HL-60/S4 treated with phorbol 12-myristate 13-acetate at 8.2 ng/mL for 4 days and 3 days (cell line): ENCODE measurements around the gene GREM1.

ENCODE experiments used
- in situ Hi-C: fragments of 300-500 bp; cut with MboI; formaldehyde crosslinking; loops from 2 replicates; pipeline ENCODE4 v1.15.0; 2022; ENCODE audit warnings: low sequenced_read_pairs

Gene GREM1

DNA sequence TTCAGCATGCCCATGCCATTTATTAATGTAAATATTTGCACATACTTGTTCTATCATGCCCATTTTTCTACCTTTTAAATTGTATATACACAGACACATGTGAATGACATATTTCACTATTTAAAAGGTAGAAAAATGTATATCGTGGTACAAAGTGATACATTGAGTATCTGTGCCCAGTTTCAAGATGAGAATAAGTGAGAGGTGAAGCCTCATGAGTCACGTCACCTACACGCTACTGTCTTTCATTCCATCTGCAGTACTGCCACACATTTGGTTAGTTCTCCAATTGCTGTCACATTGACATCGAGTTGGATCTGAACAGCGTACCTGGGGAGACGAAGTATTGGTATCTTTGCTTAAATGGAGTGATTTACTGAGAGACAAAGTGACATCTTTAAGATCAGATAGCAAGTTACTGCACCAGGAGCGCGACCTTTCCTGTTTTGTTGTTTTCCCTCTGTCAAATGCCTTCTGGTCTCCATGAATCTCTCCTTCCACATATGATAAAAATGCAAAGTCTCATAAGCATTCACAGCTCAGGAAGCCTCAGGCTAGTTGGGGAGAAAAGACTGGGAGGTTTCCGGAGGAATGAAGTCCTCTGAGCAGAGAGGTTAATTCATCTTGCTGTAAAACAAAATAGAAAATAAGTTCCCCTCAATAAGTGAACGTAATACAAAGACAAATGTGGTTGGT lies 12.0 kb downstream of the GREM1 start:
- in situ Hi-C loops: no loop called here

GRCh38 chr15:32730677-32731654 lies 13.2 kb downstream of the GREM1 start:
- in situ Hi-C loops: no loop called here

DNA sequence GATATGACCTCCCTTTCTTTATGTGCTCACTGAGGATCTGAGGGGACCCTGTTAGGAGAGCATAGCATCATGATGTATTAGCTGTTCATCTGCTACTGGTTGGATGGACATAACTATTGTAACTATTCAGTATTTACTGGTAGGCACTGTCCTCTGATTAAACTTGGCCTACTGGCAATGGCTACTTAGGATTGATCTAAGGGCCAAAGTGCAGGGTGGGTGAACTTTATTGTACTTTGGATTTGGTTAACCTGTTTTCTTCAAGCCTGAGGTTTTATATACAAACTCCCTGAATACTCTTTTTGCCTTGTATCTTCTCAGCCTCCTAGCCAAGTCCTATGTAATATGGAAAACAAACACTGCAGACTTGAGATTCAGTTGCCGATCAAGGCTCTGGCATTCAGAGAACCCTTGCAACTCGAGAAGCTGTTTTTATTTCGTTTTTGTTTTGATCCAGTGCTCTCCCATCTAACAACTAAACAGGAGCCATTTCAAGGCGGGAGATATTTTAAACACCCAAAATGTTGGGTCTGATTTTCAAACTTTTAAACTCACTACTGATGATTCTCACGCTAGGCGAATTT lies 14.9 kb downstream of the GREM1 start:
- in situ Hi-C loops: no loop called here

GRCh38 chr15:32733281-32733680 lies 15.5 kb downstream of the GREM1 start:
- in situ Hi-C loops: no loop called here

GRCh38 chr15:32735989-32736700 lies 18.3 kb downstream of the GREM1 start:
- in situ Hi-C loops: no loop called here

DNA sequence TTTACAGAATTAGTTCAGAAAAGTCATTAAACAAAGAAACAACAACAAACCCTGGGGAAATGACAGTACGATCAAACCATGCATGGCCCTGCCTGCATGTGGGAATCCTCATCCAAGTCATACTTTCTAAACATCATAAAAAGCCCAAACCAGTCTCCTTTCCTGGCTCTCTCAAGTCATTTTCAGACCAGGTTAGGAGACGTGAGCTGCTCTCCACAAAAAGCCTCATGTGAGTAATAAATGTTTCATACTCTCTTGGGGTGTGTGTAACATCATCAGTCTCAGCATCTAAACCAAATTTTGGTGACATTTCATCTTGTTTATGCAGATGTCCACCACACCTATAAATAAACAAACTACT lies 18.9 kb downstream of the GREM1 start:
- in situ Hi-C loops: no loop called here

- in situ Hi-C loops: no loop called here
Measured at GRCh38 chr15:32737304-32737703, 19.5 kb downstream of the GREM1 start.

GRCh38 chr15:32738666-32739065 lies 20.9 kb downstream of the GREM1 start:
- in situ Hi-C loops: no loop called here

DNA sequence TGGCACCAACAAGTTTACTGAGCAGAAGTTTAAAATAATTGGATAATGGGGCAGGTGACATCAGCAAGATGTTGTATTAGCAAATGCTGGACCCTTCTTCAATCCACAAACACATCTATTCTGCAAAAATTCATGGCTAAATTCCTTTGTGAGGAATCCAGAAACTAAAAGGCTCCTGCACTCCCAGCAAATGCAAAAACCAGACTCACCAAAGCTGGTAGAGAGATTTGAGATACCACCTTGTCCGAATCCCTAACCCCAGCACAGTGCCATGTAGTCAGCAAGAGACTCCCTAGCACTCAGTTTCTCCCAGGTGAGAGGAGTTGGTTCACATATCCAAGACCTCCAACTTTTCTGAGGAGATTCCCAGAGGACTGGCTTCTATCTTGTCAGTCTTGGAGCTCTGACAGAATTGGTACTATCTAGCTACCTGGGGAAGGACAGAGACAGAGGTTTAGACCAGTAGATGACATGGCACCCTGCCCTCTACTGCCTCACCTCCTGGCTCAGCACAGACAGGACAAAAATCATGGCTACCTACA lies 21.8 kb downstream of the GREM1 start:
- in situ Hi-C loops: no loop called here

GRCh38 chr15:32743411-32744140 lies 25.8 kb downstream of the GREM1 start:
- in situ Hi-C loops: no loop called here

DNA sequence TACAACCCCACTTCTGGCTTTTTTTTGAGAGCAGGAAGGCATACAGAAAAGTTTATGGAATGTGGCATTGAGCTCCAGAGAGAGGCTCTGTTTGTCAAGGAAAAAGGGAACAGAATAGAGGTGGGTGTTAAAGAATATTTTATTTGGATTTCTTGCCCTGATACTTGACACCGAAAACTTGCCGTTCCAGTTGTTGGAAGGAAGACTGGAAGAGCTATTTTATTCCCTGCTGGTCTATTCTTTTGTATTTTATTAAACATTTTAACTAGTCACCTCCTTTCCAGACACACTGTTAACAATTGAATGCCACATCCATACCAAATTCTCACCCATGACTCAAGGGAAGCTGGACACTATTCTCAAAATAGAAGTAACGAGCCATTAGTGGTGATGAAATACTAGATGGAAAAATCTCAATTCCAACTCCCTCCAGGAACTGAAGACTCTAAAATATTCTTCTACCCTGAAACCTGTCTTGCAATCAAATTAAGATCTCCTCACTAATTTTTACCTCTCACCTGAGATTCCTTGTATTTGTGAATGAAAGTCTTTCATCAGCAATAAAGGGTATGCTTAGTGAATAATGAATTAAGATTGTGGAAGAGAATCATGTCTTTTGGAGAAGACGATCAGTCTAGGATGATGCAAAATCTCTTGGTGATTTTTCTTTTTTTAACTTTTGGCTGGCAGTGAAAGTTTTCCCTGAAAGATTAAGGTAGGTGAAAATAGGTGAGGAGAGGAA lies 28.5 kb downstream of the GREM1 start:
- in situ Hi-C loops: no loop called here

DNA sequence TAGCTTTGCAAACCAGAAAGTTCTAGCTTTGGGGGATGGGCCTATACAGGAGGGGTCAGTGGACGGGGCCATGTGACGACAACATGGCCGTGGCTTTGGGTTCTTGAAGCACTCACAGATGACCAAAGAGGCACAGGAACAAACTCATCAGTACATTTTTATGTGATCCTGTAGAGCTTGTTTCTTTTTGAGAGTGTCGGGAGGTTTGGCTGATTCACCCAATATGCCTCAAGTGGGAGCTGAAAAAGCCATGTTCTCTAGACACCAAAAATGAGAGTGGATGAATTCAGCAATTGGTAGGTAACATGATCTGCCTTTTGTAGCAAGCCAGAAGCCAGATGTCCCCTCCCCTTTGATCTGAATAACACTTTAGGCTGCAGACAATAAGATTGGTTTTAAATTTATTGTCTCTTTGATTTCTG lies 30.1 kb downstream of the GREM1 start:
- in situ Hi-C loops: no loop called here

DNA sequence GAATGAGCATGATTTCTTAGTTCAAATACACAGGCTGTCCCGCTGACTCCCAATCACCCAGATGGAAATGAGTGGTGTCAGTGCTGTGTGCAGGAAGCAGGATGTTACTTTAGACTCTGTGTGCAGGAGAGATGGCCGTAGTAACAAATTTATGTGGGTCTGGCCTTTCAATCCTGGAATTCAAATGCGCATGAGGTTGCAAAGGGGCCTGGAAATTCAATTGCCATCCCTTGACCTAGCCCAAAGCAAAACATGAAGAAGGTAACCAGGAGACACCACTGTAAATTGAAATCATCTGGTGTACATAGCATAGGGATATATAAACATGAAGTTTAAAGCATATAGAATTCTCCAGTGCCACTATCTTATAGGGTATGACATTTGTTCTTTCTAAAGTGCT lies 33.2 kb downstream of the GREM1 start:
- in situ Hi-C loops: no loop called here

- in situ Hi-C loops: no loop called here
Measured at GRCh38 chr15:32757426-32757825, 39.6 kb downstream of the GREM1 start.

GRCh38 chr15:32763295-32763694 lies 45.5 kb downstream of the GREM1 start:
- in situ Hi-C loops: no loop called here

DNA sequence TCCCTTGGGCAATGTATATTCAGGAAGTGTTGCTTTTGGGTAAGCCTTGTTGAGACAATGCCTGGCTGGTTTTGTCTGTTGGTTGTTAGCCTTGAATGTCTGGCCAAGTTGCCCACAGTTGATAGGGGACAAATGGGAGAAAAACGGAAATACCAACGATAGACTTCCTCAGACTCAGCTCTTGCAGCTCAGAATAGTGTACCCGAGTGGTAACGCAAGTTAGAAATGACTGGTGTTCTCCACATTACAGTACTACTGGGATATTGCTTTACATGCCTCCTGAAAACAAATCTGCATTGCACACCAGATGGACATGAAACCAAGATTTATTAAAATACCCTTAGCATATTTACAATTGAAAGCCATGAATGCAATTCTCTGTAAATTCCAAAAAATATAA lies 47.4 kb downstream of the GREM1 start:
- in situ Hi-C loops: no loop called here

- in situ Hi-C loops: no loop called here
Measured at GRCh38 chr15:32766101-32766500, 48.3 kb downstream of the GREM1 start.

- in situ Hi-C loops: no loop called here
Measured at GRCh38 chr15:32767236-32767635, 49.4 kb downstream of the GREM1 start.

DNA sequence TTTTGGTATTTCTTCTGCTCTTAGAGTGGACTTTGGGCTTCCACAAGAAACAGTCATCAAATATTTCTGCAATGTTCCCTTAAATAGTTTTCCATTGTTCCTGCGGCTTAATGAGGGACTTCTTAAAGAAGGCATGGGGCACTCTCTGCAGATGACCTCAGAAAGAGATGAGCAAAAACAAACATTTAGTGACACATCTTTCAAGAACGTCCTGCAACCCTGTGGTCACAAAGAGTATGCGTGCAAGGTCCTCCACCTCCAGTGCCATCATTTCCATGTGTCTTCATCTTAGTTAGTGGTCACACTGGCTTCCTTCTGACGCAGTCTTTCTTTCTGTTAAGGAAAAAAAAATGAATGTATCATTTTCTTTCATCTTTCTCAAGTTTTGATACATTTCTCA lies 56.2 kb downstream of the GREM1 start:
- in situ Hi-C loops: no loop called here

DNA sequence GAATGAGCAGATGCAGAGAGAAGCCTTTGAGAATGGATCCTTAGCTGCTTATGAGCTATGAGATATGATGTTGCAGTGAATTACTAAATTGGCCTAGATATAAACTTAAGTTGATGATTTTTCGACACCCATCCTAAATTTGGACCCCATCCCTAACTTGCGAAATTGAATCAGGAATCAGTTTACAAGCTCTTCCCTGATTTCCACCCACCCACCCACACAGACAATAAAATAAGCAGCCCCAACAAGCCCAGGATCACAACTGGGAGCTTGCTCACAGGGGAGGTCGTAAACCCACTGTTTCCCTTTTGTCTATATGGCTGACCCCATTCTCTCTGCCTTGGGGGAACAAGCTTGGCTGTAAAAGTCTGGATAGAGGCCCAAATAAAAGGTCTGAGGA lies 57.3 kb downstream of the GREM1 start:
- in situ Hi-C loops: no loop called here
